ENCODE measurements around the gene MYOC.

MYOC gene

GRCh38 chr1:171666114-171666769, 13.8 kb upstream of the MYOC start:
- TF ChIP-seq CTCF (IDR thresholded peaks at IDR 0.05; ENCODE audit: low read length) = no peak
- TF ChIP-seq EZH2 (IDR thresholded peaks at IDR 0.05; ENCODE audit: borderline replicate concordance, low read length) = no peak
- H3K9me2 ChIP-seq (ENCODE audit: low read depth, low read length) = no peaks in the 10 kb centered on the region
- no peak overlapping the region for H3K4me2 ChIP-seq (ENCODE audit: low read length)
- H3K36me3 ChIP-seq (ENCODE audit: insufficient read depth, low read length) = no peaks in the 10 kb centered on the region
- H3K4me3 ChIP-seq (ENCODE audit: low read depth, low read length, poor library complexity, severe bottlenecking) = no peak overlapping the region
- H3K27me3 ChIP-seq (ENCODE audit: insufficient read depth, low read length) = no peaks in the 10 kb centered on the region
- H3F3A ChIP-seq (ENCODE audit: insufficient read depth, low read length) = no peaks in the 10 kb centered on the region
- H4K20me1 ChIP-seq (ENCODE audit: insufficient read depth, low read length) = no peaks in the 10 kb centered on the region
- H3K27ac ChIP-seq (ENCODE audit: low read depth, low read length, poor library complexity, severe bottlenecking) = no peak overlapping the region
- no peaks in the 10 kb centered on the region for H3K9me3 ChIP-seq (ENCODE audit: low read length)
- no peak overlapping the region for H3K9ac ChIP-seq (ENCODE audit: low read length)
- H3K79me2 ChIP-seq (ENCODE audit: insufficient read depth, low read length) = no peaks in the 10 kb centered on the region
- H3K4me1 ChIP-seq (ENCODE audit: insufficient read depth, low read length, severe bottlenecking) = no peaks in the 10 kb centered on the region
- H2AFZ ChIP-seq (ENCODE audit: low read length) = no peak overlapping the region

GRCh38 chr1:171664976-171665375, 12.5 kb upstream of the MYOC start:
- no peak overlapping the region for H3K9ac ChIP-seq (ENCODE audit: low read length)
- H3K4me1 ChIP-seq (ENCODE audit: insufficient read depth, low read length, severe bottlenecking) = no peaks in the 10 kb centered on the region
- no peak overlapping the region for H2AFZ ChIP-seq (ENCODE audit: low read length)
- H4K20me1 ChIP-seq (ENCODE audit: insufficient read depth, low read length) = no peaks in the 10 kb centered on the region
- no peak overlapping the region for H3K4me3 ChIP-seq (ENCODE audit: low read depth, low read length, poor library complexity, severe bottlenecking)
- H3K36me3 ChIP-seq (ENCODE audit: insufficient read depth, low read length) = no peaks in the 10 kb centered on the region
- H3F3A ChIP-seq (ENCODE audit: insufficient read depth, low read length) = no peaks in the 10 kb centered on the region
- TF ChIP-seq CTCF (IDR thresholded peaks at IDR 0.05; ENCODE audit: low read length) (no peak), EZH2 (IDR thresholded peaks at IDR 0.05; ENCODE audit: borderline replicate concordance, low read length) (no peak)
- no peak overlapping the region for H3K27ac ChIP-seq (ENCODE audit: low read depth, low read length, poor library complexity, severe bottlenecking)
- H3K9me2 ChIP-seq (ENCODE audit: low read depth, low read length) = no peaks in the 10 kb centered on the region
- H3K79me2 ChIP-seq (ENCODE audit: insufficient read depth, low read length) = no peaks in the 10 kb centered on the region
- no peak overlapping the region for H3K4me2 ChIP-seq (ENCODE audit: low read length)
- H3K27me3 ChIP-seq (ENCODE audit: insufficient read depth, low read length) = no peaks in the 10 kb centered on the region
- no peaks in the 10 kb centered on the region for H3K9me3 ChIP-seq (ENCODE audit: low read length)

DNA sequence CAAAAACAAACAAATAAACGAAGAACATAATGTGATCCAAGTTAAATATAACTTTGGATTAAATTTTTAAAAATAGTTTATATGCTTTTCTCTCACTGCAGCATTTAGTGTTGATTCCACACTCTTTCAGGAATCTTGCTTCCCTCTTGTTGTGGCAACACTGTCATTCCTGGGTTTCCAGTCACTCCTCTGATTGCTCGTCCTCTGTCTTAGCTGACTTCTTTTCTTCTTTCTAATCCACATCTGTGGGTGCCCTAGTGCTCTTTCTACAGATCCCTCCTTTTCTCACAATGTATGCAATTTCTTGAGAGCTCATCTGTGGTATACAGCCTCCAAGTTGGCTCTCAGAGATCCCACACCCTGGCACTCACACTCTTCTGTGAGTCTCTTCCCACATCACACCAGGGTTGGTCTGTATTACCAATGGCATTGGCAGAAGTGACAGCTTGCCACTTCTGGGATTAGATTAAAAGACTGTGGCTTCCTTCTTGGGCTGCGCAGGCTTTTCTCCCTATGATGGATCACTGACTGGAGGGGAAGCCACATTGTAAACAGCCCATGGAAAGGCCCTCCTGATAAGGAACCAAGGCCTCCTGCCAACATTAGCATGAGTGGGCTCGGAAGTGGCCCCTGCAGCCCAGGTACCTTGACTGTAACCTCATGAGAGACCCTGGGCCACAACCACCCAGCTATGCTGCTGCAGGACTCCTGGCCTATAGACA, 11.5 kb upstream of the MYOC start:
- no peaks in the 10 kb centered on the region for H3K4me1 ChIP-seq (ENCODE audit: insufficient read depth, low read length, severe bottlenecking)
- no peaks in the 10 kb centered on the region for H3K79me2 ChIP-seq (ENCODE audit: insufficient read depth, low read length)
- no peak overlapping the region for H3K9ac ChIP-seq (ENCODE audit: low read length)
- H3K9me3 ChIP-seq (ENCODE audit: low read length) = no peaks in the 10 kb centered on the region
- no peaks in the 10 kb centered on the region for H3K36me3 ChIP-seq (ENCODE audit: insufficient read depth, low read length)
- no peak overlapping the region for H3K4me2 ChIP-seq (ENCODE audit: low read length)
- TF ChIP-seq EZH2 (IDR thresholded peaks at IDR 0.05; ENCODE audit: borderline replicate concordance, low read length) (no peak), CTCF (IDR thresholded peaks at IDR 0.05; ENCODE audit: low read length) (no peak)
- H2AFZ ChIP-seq (ENCODE audit: low read length) = no peak overlapping the region
- no peaks in the 10 kb centered on the region for H3F3A ChIP-seq (ENCODE audit: insufficient read depth, low read length)
- H3K27ac ChIP-seq (ENCODE audit: low read depth, low read length, poor library complexity, severe bottlenecking) = no peak overlapping the region
- H4K20me1 ChIP-seq (ENCODE audit: insufficient read depth, low read length) = no peaks in the 10 kb centered on the region
- H3K27me3 ChIP-seq (ENCODE audit: insufficient read depth, low read length) = no peaks in the 10 kb centered on the region
- H3K9me2 ChIP-seq (ENCODE audit: low read depth, low read length) = no peaks in the 10 kb centered on the region
- no peak overlapping the region for H3K4me3 ChIP-seq (ENCODE audit: low read depth, low read length, poor library complexity, severe bottlenecking)

Measured in OCI-LY1 (cell line).